Measurements from ENCODE around the gene MEST. TPM values are rescaled to one million over a fixed set of nuclear protein-coding genes. Genes with fewer than 3 reads are reported as not detected.
"Not testable (repeated sequence)": the region's sequence is repeated elsewhere in the genome, so short reads cannot be mapped to it uniquely, and the experiment has no call there.

Gene MEST
- total and polyA plus RNA-seq, 8 donors = 17.0 to 56.4 (median 26.8) TPM

DNA sequence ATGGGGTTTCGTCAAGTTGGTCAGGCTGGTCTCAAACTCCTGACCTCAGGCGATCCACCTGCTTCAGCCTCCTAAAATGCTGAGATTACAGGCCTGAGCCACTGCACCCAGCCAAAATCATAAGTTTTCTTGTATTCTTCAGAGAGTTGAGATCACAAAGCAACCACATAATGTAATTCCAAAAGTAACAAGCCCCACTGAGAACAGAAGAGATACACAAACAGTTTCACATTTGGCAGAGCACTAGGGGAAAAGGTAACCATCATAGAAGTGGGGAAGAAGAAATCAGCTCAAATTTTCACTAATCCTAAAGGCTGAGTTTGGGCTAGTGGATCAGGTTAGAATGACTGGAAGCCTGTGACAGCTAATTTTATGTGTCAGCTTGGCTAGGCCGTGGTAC lies 45.6 kb upstream of the MEST start:
- no peak for ATAC-seq
- H3K9me3 ChIP-seq = no peaks in the 10 kb centered on the region
- DNase-seq = no peak
- FAIRE-seq = no peak
- H3K4me3 ChIP-seq = no peak overlapping the region
- no peak overlapping the region for H3K27ac ChIP-seq
- H3K4me1 ChIP-seq = peaks cover 0 to 7% (median 7%) of the 10 kb centered on the region in 3 donors
- WGBS, 2 donors = 89% methylated on average over 3 of the region's 3 CpGs
- no peaks in the 10 kb centered on the region for H3K36me3 ChIP-seq
- TF ChIP-seq, protein P1, sequence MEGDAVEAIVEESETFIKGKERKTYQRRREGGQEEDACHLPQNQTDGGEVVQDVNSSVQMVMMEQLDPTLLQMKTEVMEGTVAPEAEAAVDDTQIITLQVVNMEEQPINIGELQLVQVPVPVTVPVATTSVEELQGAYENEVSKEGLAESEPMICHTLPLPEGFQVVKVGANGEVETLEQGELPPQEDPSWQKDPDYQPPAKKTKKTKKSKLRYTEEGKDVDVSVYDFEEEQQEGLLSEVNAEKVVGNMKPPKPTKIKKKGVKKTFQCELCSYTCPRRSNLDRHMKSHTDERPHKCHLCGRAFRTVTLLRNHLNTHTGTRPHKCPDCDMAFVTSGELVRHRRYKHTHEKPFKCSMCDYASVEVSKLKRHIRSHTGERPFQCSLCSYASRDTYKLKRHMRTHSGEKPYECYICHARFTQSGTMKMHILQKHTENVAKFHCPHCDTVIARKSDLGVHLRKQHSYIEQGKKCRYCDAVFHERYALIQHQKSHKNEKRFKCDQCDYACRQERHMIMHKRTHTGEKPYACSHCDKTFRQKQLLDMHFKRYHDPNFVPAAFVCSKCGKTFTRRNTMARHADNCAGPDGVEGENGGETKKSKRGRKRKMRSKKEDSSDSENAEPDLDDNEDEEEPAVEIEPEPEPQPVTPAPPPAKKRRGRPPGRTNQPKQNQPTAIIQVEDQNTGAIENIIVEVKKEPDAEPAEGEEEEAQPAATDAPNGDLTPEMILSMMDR (IDR thresholded peaks at IDR 0.05) = no peak
- intact Hi-C loops (cut with DNase I) = no loop called here
- no peaks in the 10 kb centered on the region for H3K27me3 ChIP-seq

DNA sequence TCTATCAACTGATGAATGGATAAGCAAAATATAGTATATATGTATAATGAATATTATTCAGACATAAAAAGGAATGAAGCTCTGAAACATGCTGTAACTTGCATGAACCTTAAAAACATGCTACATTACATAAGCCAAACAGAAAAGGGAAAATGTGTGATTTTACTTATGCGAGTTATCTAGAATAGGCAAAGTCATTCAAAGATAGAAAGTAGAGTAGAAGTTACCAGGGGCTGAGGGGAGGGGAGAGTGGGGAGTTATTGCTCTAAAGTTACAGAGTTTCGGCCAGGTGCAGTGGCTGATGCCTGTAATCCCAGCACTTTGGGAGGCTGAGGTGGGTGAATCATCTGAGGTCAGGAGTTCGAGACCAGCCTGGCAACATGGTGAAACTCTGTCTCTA lies 40.5 kb upstream of the MEST start:
- DNase-seq; ATAC-seq; H3K27ac ChIP-seq; H3K4me1 ChIP-seq; H3K27me3 ChIP-seq; H3K9me3 ChIP-seq; FAIRE-seq; H3K36me3 ChIP-seq; H3K4me3 ChIP-seq; intact Hi-C loops (cut with DNase I): not testable (repeated sequence)
- 90 to 99% methylated on average over 3 of the region's 3 CpGs for WGBS, 2 donors

DNA sequence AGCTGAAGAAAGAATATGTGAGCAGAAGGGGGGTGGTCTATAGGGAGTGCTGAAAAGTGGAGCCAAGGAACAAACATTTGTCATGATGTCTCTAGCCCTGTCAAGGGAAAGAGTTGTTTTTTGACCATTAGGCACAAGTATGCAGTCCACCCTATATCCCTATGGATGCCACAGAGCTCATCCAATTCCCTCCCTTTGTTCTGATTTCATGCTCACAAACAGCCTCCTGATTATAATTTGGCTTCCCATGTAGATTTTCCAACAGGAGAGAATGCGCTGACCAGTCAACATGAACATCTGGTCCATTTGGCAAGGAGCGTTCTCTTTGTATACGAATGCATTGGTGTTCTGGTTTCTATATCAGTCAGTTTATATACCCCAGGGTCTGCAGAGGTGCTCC lies 38.9 kb upstream of the MEST start:
- Histone ChIP-seq H3K27ac (no peak overlapping the region), H3K4me1 (no peaks in the 10 kb centered on the region), H3K4me3 (no peak overlapping the region), H3K9me3 (no peaks in the 10 kb centered on the region), H3K27me3 (no peaks in the 10 kb centered on the region), H3K36me3 (no peaks in the 10 kb centered on the region)
- FAIRE-seq = no peak
- TF ChIP-seq, protein P1 (IDR thresholded peaks at IDR 0.05) = no peak
- intact Hi-C loops (cut with DNase I) = no loop called here
- ATAC-seq = no peak
- DNase-seq = no peak
- WGBS, 2 donors = 85 to 86% methylated on average over 3 of the region's 3 CpGs

DNA sequence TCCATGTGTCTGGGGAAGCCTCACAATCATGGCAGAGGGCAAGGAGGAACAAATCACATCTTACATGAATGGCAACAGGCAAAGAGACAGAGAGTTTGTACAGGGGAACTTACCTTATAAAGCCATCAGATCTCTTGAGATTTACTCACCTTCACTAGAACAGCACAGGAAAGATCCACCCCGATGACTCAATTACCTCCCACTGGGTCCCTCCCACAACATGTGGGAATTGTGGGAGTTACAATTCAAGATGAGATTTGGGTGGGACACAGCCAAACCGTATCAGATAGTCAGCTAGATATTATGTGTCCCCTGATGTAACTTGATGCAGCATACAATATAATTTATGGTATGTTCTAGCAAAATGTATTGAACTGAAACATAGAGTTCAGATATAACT lies 36.9 kb upstream of the MEST start:
- DNase-seq (no peak), FAIRE-seq (no peak), ATAC-seq (no peak)
- TF ChIP-seq, protein P1 (IDR thresholded peaks at IDR 0.05) = no peak
- Histone ChIP-seq H3K4me1 (no peaks in the 10 kb centered on the region), H3K4me3 (no peak overlapping the region), H3K9me3 (no peaks in the 10 kb centered on the region), H3K27me3 (no peaks in the 10 kb centered on the region), H3K27ac (no peak overlapping the region), H3K36me3 (no peaks in the 10 kb centered on the region)
- 79 to 92% methylated on average over 2 of the region's 2 CpGs for WGBS, 2 donors
- intact Hi-C loops (cut with DNase I) = no loop called here

DNA sequence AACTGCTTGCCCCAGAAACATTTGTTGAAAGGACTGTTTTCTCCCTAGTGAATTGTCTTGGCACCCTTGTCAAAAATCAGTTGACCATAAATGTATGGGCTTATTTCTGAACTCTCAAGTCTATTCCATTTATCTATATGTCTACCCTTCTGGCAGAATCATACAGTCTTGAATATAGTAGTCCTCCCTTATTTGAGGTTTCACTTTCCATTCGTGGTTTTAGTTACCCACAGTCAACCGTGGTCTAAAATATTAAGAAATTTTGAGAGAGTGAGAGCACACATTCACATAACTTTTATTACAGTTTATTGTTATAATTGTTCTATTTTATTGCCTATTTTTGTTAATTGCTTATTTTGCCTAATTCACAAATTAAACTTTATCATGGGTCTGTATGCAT lies 33.6 kb upstream of the MEST start:
- Histone ChIP-seq H3K36me3 (no peaks in the 10 kb centered on the region), H3K4me1 (no peaks in the 10 kb centered on the region), H3K9me3 (no peaks in the 10 kb centered on the region), H3K27me3 (no peaks in the 10 kb centered on the region), H3K4me3 (no peak overlapping the region), H3K27ac (no peak overlapping the region)
- TF ChIP-seq, protein P1 (IDR thresholded peaks at IDR 0.05) = no peak
- no peak for ATAC-seq
- WGBS, 2 donors = 86 to 90% methylated on average over 2 of the region's 2 CpGs
- intact Hi-C loops (cut with DNase I) = no loop called here
- no peak for FAIRE-seq
- no peak for DNase-seq

DNA sequence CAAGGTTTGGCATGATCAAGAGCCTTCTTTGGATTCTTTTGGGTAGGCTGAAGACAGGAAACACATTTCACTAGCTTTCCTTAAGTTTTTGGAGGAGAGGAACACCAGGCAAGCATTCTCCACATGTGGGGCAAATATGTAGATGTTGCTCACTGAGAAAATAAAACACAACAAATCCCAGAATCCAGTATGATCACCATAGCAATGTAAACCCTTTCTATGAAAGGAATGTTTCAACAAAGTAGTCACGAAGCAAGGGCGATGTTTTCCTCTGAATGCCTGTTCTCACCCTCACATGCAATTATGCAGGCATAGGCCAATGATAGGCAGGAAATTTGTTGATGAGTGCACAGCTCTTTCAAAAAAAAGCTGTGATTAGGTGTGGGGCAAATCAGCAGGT lies 30.6 kb upstream of the MEST start:
- H3K27ac ChIP-seq = no peak overlapping the region
- 41 to 83% methylated on average over 2 of the region's 2 CpGs for WGBS, 2 donors
- TF ChIP-seq, protein P1 (IDR thresholded peaks at IDR 0.05) = no peak
- ATAC-seq (no peak), DNase-seq (no peak), FAIRE-seq (no peak)
- H3K4me3 ChIP-seq = no peak overlapping the region
- no peaks in the 10 kb centered on the region for H3K36me3 ChIP-seq
- peaks cover 0 to 10% (median 8%) of the 10 kb centered on the region in 3 donors for H3K4me1 ChIP-seq
- intact Hi-C loops (cut with DNase I) = no loop called here
- no peaks in the 10 kb centered on the region for H3K9me3 ChIP-seq
- no peaks in the 10 kb centered on the region for H3K27me3 ChIP-seq
